Measurements from ENCODE around the gene LEKR1. TPM values are rescaled to one million over a fixed set of nuclear protein-coding genes. Genes with fewer than 3 reads are reported as not detected.

LEKR1 gene
- total and polyA plus RNA-seq, 9 of the 15 experiments (the other 6 are each of a cell fraction or from before 2014, with no cell fraction given) = 0.76 to 1.8 (median 1.2) TPM

GRCh38 chr3:156825795-156826143 lies 384 bp upstream of the LEKR1 start (continued):
- 0 out of 4 replicates have a peak, but pooled peaks of 1 of the 2 experiments have one; percentile 12 for TF ChIP-seq ZMIZ1 (IDR thresholded peaks at IDR 0.05; ENCODE audit: low read depth in 2 of 2, low read length in 2 of 2)
- peak in 1 of 2 experiments; percentile 37; a peak in 1 of 4 replicates for TF ChIP-seq ARNT (IDR thresholded peaks at IDR 0.05)
- TF ChIP-seq JUND (IDR thresholded peaks at IDR 0.05; ENCODE audit: borderline replicate concordance, low read depth, low read length) = no peak
- TF ChIP-seq JUND (tag; IDR thresholded peaks at IDR 0.05; ENCODE audit: borderline replicate concordance, low read depth, low read length) = peak; percentile 9; the same call in 1 of the 3 replicates
- peak; percentile 35; the same call in 1 of the 2 replicates for TF ChIP-seq GTF2E2 (tag; IDR thresholded peaks at IDR 0.05)
- peak in 1 of 2 experiments; percentile 29; a peak in 1 of 4 replicates for TF ChIP-seq TBL1XR1 (IDR thresholded peaks at IDR 0.05; ENCODE audit: low read length in 2 of 2)
- TF ChIP-seq ZNF324 (CRISPR knock-in tag; IDR thresholded peaks at IDR 0.05) = no peak

All from K562 (cell line).